GM12878 (cell line): ENCODE results near the gene SPATS2L. TPM values are rescaled to one million over a fixed set of nuclear protein-coding genes. Genes with fewer than 3 reads are reported as not detected.

Experiments
- ATAC-seq: fragments of 200-7000 bp; cut with Tn5 transposase; 3 replicates; pipeline ENCODE4 v1.9.1; 2020; ENCODE audit warnings: mild to moderate bottlenecking, moderate library complexity
- BruUV-seq: library from RNA; stranded (reverse); fragments of 400-500 nt; replicated peaks from 2 replicates; lab custom pipeline; 2021; lab: Mats Ljungman, UMichigan
- CTCF ChIA-PET: fragments of 300-600 bp; sonication (Branson Sonifier 250); formaldehyde crosslinking; extraction: SDS; loops from one replicate; lab custom pipeline; 2021; ENCODE audit warnings: inconsistent platforms; lab: Yijun Ruan, JAX
- POLR2A ChIA-PET: fragments of 350-600 bp; formaldehyde crosslinking; extraction: SDS; loops from one replicate; lab custom pipeline; 2021; ENCODE audit warnings: inconsistent platforms; lab: Charles Lee
- RAD21 ChIA-PET: fragments of 300-600 bp; sonication (Branson Sonifier 250); formaldehyde crosslinking; loops from one replicate; lab custom pipeline; 2023; ENCODE audit warnings: antibody characterized with exemption; ENCODE audit not compliant: unreplicated experiment; lab: Charles Lee
- SMC1A ChIA-PET: fragments of 300-600 bp; sonication (Branson Sonifier 250); formaldehyde crosslinking; loops from one replicate; lab custom pipeline; 2023; ENCODE audit not compliant: unreplicated experiment, uncharacterized antibody; lab: Charles Lee
- DNase-seq: peaks from one replicate; pipeline ENCODE4 v3.0.0-alpha.2; 2011; ENCODE audit warnings: low read depth, low spot score
- FAIRE-seq: peaks from 3 replicates; lab custom pipeline; 2011; peaks lifted over from hg19 to GRCh38; lab: Jason Lieb, UNC
- H2AFZ ChIP-seq: 2 replicates; pipeline ENCODE4 v1.6.0; 2011; ENCODE audit warnings: low read depth, low read length, control low read depth; ENCODE audit not compliant: control insufficient read depth
- H3K27ac ChIP-seq: 2 replicates; pipeline ENCODE4 v1.5.1; 2011; ENCODE audit warnings: control low read depth; ENCODE audit not compliant: control insufficient read depth, insufficient read depth
- H3K27me3 ChIP-seq, 2 experiments: replicated peaks in 1 of 2; 2 replicates each; pipeline versions ENCODE4 v1.6.0 to v1.6.1; 2011; ENCODE audit warnings: low read length in 1 of 2; ENCODE audit not compliant: control insufficient read depth in 2 of 2, insufficient read depth in 2 of 2
- H3K36me3 ChIP-seq, 2 experiments: 2 replicates each; pipeline ENCODE4 v1.5.1; 2011; ENCODE audit warnings: low read length in 1 of 2; ENCODE audit not compliant: control insufficient read depth in 2 of 2, insufficient read depth in 2 of 2
- H3K4me1 ChIP-seq: 2 replicates; pipeline ENCODE4 v1.6.1; 2011; ENCODE audit warnings: mild to moderate bottlenecking, low read length, moderate library complexity, mixed read lengths; ENCODE audit not compliant: control insufficient read depth, insufficient read depth
- H3K4me2 ChIP-seq: 2 replicates; pipeline ENCODE4 v1.6.0; 2011; ENCODE audit warnings: control low read depth; ENCODE audit not compliant: control insufficient read depth, insufficient read depth
- H3K4me3 ChIP-seq: fragments of 200-600 bp; sonication (generic); 2 replicates; pipeline ENCODE4 v1.5.1; 2016
- H3K79me2 ChIP-seq: 2 replicates; pipeline ENCODE4 v1.6.0; 2011; ENCODE audit warnings: low read length; ENCODE audit not compliant: control insufficient read depth, insufficient read depth
- H3K9ac ChIP-seq: 2 replicates; pipeline ENCODE4 v1.8.0; 2011; ENCODE audit warnings: low read length, control low read depth, mixed read lengths; ENCODE audit not compliant: control insufficient read depth, insufficient read depth
- H3K9me3 ChIP-seq: replicated peaks from 3 replicates; pipeline ENCODE4 v1.5.1; 2011; ENCODE audit warnings: mild to moderate bottlenecking, low read length; ENCODE audit not compliant: control insufficient read depth, insufficient read depth
- H4K20me1 ChIP-seq: 2 replicates; pipeline ENCODE4 v1.6.0; 2011; ENCODE audit not compliant: control insufficient read depth, insufficient read depth
- FOXK2 ChIP-seq: fragments of 450-650 bp; IDR thresholded peaks from 2 replicates; pipeline ENCODE4 v1.6.1; 2017; ENCODE audit warnings: mild to moderate bottlenecking, moderate library complexity
- HDAC2 ChIP-seq: fragments of 200-600 bp; sonication (generic); IDR thresholded peaks from 2 replicates; pipeline ENCODE4 v1.6.1; 2017
- JUNB ChIP-seq: IDR thresholded peaks from 2 replicates; pipeline ENCODE4 v1.6.1; 2016; ENCODE audit warnings: antibody characterized with exemption, mild to moderate bottlenecking
- MTA3 ChIP-seq: IDR thresholded peaks from 2 replicates; pipeline ENCODE4 v1.6.1; 2012; ENCODE audit warnings: low read length, inconsistent platforms, borderline replicate concordance
- RAD21 ChIP-seq: IDR thresholded peaks from 2 replicates; pipeline ENCODE4 v1.6.1; 2011; ENCODE audit warnings: mild to moderate bottlenecking, low read depth, low read length, moderate library complexity; ENCODE audit not compliant: insufficient read depth
- RB1 ChIP-seq: fragments of 450-650 bp; formaldehyde crosslinking; IDR thresholded peaks from 2 replicates; pipeline ENCODE4 v1.6.1; 2017; ENCODE audit warnings: mild to moderate bottlenecking, borderline replicate concordance
- RELA ChIP-seq: fragments of 450-650 bp; IDR thresholded peaks from 2 replicates; pipeline ENCODE4 v1.8.0; 2014; ENCODE audit warnings: borderline replicate concordance; ENCODE audit not compliant: partially characterized antibody
- STAT1 ChIP-seq: fragments of 450-650 bp; conservative IDR thresholded peaks from 2 replicates; pipeline ENCODE4 v1.6.1; 2014; ENCODE audit warnings: antibody characterized with exemption, mild to moderate bottlenecking
- STAT3 ChIP-seq: IDR thresholded peaks from 2 replicates; pipeline ENCODE4 v1.6.1; 2011; ENCODE audit warnings: low read depth, low read length, improper control_type of control experiment
- WGBS: methylation state at CpG from one replicate; pipeline ENCODE4 v1.1.6; 2016; ENCODE audit warnings: low lambda C conversion rate; ENCODE audit not compliant: insufficient replicate concordance, insufficient coverage; ENCODE audit errors: missing lambda C conversion rate; 5-methylcytosine and 5-hydroxymethylcytosine counted together
- in situ Hi-C: fragments of 300-500 bp; cut with MboI; formaldehyde crosslinking; loops from 9 replicates; pipeline ENCODE4 v1.14.3; 2018; ENCODE audit warnings: mixed read lengths
- intact Hi-C: fragments of 100-400 bp; cut with micrococcal nuclease; formaldehyde crosslinking; loops from one replicate; pipeline ENCODE4 v1.14.2; 2022; ENCODE audit not compliant: unreplicated experiment
- polyA plus RNA-seq, 11 experiments: library from polyadenylated mRNA; depleted of rRNA in 4 of 11; unstranded in 6 of 11; stranded (reverse) in 5 of 11; fragments of >200 nt; fragmentation: Nextera tagmentation in 4 of 11; fragmentation: Illumina TruSeq in 1 of 11; extraction: Ambion mirVana in 4 of 11; extraction: Trizol in 1 of 11; gene quantifications; 1 replicate in 1 of 11; 2 replicates in 10 of 11; pipeline versions ENCODE4 v1.2.1 to v1.2.3, GENCODE V29; 2011 to 2016; ENCODE audit warnings: inconsistent platforms in 2 of 11, missing spikeins in 2 of 11, low read depth in 1 of 11
- total RNA-seq, 4 experiments: library from RNA; depleted of rRNA in 3 of 4; stranded (reverse); fragments of >200 nt in 3 of 4; fragmentation: Illumina TruSeq in 1 of 4; extraction: Trizol in 1 of 4; gene quantifications; 2 replicates each; pipeline versions ENCODE4 v1.2.1 to v1.2.3, GENCODE V29; 2013 to 2021

The SPATS2L gene
- total and polyA plus RNA-seq, 10 of the 15 experiments (the other 5 are each of a cell fraction or from before 2014, with no cell fraction given), result 5.2 to 30.0 (median 20.1) TPM

DNA sequence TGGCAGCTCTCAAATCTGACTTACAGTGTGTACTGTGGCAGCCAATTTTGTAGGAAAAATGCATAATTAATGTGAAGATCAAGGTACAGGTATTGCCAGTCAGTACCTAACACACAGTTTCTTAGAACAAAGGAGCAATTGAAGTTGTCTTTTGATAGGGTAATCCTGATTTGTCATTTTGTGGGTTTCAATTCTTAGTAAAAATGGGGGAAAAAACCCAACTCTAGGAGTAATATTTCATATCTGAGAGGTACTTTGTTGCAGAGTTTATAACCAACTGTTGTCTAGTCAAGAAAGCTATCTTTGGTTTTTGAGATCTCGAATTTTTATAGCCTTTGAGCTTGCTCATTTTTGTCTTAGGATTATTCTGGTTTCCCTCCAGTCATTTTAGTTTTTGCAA lies 16.1 kb downstream of the SPATS2L start:
- no TSS peak for BruUV-seq
- Histone ChIP-seq H3K4me1 (no peaks in the 10 kb centered on the region; the same call in 1 of the 2 replicates), H2AFZ (no peak overlapping the region), H3K79me2 (peaks cover 4% of the 10 kb centered on the region), H3K27me3 (no peaks in the 10 kb centered on the region), H3K36me3 (no peaks in the 10 kb centered on the region), H3K27ac (no peak overlapping the region), H3K9me3 (no peaks in the 10 kb centered on the region), H3K4me3 (no peak overlapping the region), H3K9ac (no peak overlapping the region), H4K20me1 (no peaks in the 10 kb centered on the region), H3K4me2 (no peak overlapping the region)
- in situ Hi-C loops (no loop called here), intact Hi-C loops (no loop called here)
- ChIA-PET POLR2A (interaction anchor here (0.9 kb wide), 1 partner anchor 10 kb away, joined by 3 read pairs; no protein-coding TSS in a partner anchor), RAD21 (interaction anchor here (1.0 kb wide), 1 partner anchor 24 kb away, joined by 3 read pairs; no protein-coding TSS in a partner anchor), SMC1A (interaction anchor here (0.7 to 2.9 kb wide), 4 partner anchors 8 to 17 kb away, joined by 3 to 16 read pairs (median 4); no protein-coding TSS in a partner anchor), CTCF (interaction anchor here (1.0 to 1.3 kb wide), 3 partner anchors 8 to 160 kb away, joined by 3 to 4 read pairs (median 3); no protein-coding TSS in a partner anchor)
- ATAC-seq (no peak; the same call in 1 of the 3 replicates), DNase-seq (no peak), FAIRE-seq (no peak)
- 4% methylated on average over 1 of the region's 1 CpG for WGBS
- TF ChIP-seq RELA (no peak), HDAC2 (no peak), FOXK2 (no peak), STAT3 (no peak), STAT1 (no peak), MTA3 (no peak), RAD21 (no peak), RB1 (no peak), JUNB (no peak)
